HUDEP-2 (cell line): ENCODE measurements around the gene STPG3.

Experiments
- DNase-seq, 76 experiments: peaks; one replicate each; lab custom pipeline; 2025; ENCODE audit not compliant: unreplicated experiment in 76 of 76; lab: John Stamatoyannopoulos, UW

Gene STPG3

DNA sequence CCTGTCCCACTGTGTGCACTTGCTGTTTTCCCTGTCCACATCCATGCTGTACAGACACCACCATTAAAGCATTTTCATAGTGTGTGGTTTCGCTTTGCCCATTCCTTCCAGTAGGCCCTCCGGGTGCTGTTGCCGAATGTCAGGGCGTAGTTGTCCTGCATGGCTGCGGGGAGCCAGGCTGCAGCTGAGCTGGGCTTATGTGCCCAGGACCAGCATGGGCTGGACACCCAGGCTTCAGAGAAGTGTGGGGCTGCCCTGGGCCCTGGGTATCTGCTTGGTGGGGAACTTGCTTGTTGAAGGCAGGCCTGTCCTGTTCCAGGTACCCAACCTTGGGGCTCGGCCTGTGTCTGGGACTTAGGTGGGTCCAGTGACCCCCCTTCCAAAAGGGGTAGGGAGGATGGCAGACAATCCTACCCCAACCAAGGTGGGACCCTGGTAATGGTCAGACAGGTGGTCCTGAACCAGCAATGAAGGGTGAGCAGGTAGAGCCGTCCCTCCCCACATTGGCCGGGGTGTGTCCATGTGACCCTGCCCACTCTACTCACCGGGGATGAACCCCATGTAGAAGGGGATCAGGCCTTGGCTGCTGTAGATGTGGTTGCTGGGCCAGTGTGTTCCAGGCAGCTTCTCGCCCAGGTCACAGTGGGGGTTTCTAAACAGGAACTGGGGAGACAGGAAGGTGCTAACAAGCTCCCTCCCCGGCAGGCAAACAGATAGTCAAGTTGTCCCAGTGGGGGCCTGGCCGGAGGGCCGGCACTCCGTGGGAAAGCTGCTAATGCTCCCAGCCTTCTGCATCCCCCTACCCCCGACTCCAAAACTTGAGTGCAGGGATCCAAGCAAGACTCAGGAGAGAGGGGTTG, 7.2 kb upstream of the STPG3 start:
- peak in 24 of 76 experiments; percentile 8 to 62 (median 33) for DNase-seq

DNA sequence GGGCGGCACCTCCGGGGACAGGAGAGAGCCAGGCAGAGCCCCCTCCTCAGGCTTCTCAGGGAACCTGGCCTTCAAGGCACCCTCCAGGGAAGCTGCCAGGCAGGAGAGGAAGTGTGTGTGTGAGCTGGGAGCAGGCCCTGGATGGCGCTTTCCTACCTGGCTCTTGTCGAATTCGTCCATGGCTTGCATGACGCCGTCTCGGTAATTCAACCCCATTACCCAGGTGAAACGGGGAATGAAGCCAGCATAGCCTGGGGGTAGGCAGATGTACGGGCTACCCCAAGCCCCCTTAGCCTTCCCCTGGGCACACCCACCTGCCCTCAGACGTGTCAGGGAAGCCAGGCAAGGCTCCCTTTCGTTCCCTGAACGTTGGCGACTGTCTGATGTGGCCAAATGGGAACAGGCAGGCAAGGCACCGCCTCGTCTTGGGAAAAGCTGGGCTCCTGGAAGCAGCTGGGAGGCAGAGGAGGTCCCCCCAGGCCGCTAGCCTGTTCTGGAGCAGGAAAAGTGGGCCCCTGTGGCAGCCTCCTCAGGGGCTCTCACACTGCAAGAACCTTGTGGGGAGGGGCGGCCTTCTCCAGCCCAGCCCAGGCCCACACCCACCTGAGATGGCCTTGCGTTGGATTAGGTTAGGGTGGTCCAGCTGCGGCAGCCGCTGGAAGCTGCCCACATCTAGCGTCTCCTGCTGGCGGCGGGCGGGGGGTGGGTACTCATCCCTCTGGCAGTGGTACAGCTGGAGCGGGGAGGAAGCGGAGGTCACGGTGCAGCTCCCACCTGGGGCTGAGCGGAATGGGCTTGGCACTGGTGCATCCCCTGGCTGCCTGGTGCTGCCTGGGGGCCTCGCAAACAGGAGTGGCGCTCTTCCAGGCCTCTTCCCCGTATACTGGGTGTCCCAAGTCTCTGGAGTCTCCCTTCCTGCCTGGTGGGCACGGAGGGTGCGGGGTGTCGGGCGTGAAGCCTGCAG, 6.3 kb upstream of the STPG3 start:
- DNase-seq: peak in 2 of 76 experiments; percentile 29 to 36

DNA sequence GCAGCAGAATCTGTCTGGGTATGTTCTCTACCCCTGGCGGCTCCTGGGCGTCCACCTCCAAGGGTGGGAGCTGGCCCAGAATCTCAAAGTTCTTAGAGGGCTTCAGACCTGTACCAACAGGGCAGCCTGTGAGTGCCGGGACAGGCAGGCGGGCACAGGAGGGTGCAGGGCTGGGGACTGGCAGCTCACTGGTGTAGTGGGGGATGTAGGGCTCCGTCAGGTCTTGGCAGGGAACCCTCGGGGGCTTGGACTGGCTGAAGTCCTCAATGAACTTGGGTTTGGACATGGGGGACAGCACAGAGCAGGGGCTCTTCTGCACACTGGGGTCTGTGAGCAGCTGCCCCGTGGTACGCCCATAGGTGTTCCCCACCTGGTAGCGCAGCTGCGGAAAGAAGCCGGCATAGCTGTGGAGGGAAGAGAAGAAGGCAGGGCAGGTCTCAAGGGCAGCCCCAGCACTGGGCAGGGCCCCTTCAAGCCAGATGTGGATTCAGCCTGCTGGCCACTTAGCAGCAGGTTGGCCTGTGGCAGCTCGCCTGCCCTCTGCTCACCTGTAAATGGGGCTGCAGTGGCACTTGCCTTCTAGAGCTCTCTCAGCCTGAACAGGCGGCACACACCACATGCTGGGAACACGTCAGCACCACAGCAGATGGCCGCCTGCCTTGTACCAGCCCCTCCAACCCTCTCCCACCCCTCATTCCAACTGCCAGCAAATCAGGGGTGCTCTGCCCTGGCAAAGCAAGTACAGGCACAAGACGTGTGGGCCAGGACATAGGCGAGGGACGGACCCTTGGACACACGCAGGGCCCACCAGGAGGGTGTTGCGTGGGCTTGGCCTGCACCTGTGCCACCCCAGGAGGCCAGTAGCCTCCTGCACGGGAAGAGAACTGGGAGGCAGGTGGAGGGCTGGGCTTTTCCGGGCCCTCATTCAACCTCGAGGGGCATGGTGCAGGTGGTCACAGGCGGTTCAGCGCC, 5.3 kb upstream of the STPG3 start:
- no peak for DNase-seq

DNA sequence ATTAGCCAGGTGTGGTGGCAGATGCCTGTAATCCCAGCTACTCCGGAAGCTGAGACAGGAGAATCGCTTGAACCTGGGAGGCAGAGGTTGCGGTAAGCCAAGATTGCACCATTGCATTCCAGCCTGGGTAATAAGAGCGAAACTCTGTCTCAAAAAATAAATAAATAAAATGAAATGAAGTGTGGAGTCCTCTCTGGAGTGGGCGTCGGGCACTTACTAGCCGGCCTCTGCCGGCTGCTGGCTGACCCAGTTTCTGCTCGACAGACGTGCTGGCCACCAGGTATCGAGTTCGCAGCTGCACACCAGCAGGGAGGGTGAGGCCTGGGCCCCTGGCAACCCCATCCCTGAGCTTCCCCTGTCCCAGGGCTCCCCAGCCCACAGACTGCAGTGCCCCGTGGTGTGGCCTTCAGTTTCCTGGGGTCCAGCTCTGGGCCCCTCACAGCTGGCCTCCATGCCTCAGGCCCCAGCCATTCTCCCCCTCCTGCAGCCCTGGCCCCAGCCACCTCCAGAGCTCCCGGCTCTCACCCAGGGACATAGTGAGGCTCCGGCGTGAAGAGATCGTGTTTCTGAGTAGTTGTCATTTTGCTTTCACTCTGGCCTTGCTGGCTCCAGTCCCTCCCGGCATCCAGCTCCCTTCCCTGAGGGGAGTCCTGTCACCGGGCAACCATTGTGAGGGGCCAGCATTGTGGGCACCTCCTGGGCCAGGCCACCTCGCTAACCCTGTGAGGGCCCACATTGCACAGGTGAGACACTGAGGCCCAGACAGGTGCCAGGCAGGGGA, 3.8 kb upstream of the STPG3 start:
- DNase-seq: no peak

DNA sequence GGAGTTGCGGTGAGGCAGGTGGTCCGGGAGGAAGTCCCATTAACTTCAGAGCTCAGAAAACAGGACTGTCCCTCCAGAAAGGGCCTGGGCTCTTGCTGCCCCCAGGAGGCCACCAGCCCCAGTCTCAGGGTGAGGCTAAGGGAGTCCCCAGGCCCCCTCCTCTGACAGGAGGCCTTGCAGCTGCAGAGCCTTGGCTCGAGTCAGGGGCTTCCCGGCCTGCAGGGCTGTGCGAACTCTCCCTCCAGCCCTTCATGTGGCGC, 3.2 kb upstream of the STPG3 start:
- no peak for DNase-seq

DNA sequence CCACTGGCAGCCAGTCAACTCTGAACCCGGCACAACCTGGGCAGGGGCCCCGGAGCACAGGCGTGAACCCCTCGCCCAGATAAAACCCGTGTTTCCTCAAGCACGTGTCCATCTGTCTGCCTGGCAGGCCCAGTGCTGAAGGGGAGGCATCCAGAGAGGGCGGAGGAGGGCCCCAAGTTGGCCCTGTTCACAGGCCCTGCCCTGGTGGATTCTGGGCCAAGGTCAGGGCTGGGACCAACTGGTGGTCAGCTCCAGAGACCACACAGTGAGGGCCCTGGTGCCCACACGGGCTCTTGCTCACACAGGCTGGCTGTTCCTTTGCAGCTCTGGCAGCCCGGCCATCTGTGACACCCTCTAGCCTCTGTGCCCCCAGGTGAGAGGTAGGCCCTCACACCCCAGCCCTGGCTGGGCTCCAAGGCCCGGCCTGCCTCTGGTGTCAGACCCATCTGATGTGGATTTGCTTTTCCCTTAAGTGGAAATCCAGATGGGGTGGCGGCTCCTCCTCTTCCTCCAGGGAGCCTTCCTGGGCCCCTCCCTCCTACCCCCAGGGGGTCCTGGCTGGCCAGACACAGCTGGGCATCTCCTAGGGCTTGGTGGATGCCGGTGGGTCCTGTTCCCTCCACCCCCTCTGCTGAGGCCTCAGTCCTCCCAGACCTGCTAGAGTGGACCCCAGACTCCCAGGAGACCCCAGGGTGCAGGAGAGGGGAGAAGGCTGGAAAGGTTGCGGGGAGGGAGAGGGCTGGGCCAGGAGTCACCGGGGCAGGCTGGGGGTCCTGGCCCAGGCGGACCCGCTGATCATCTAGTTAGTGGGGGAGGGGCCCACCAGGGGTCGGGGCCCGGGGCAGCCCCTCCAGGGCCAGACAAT, 525 bp upstream of the STPG3 start:
- DNase-seq: peak in 71 of 76 experiments; percentile 12 to 86 (median 64)

DNA sequence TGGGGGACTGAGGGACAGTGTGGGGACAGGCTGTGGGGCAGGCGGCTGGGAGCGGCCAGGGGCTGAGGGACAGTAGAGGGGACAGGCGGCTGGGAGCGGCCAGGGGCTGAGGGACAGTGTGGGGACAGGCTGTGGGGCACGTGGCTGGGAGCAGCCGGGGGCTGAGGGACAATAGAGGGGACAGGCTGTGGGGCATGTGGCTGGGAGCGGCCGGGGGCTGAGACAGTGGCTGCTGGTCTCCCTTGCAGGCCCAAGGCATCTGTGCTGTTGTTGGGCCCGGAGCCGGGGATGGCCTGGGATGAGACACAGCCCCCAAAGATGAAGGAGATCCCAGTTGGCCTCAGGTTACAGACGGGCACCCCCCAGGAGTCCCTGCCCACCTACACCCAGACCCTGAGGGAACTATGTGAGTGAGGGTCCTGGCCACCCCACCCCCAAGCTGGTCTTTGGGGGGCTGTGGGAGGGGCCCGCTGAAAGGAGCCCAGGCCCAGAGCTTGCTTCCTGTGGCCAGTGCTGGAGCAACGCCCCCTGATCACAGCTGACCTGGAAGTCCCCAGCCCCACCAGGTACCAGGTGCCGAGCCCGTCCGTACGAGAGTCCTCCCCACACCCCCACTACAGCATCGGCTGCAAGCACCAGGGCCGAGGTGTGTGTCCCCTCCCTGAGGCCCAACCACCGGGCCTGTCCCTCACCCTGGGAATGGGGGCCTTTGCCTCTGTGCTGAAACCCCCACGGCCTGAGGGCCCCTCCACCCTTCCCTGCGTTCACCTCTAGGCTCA, 593 bp downstream of the STPG3 start:
- no peak for DNase-seq

DNA sequence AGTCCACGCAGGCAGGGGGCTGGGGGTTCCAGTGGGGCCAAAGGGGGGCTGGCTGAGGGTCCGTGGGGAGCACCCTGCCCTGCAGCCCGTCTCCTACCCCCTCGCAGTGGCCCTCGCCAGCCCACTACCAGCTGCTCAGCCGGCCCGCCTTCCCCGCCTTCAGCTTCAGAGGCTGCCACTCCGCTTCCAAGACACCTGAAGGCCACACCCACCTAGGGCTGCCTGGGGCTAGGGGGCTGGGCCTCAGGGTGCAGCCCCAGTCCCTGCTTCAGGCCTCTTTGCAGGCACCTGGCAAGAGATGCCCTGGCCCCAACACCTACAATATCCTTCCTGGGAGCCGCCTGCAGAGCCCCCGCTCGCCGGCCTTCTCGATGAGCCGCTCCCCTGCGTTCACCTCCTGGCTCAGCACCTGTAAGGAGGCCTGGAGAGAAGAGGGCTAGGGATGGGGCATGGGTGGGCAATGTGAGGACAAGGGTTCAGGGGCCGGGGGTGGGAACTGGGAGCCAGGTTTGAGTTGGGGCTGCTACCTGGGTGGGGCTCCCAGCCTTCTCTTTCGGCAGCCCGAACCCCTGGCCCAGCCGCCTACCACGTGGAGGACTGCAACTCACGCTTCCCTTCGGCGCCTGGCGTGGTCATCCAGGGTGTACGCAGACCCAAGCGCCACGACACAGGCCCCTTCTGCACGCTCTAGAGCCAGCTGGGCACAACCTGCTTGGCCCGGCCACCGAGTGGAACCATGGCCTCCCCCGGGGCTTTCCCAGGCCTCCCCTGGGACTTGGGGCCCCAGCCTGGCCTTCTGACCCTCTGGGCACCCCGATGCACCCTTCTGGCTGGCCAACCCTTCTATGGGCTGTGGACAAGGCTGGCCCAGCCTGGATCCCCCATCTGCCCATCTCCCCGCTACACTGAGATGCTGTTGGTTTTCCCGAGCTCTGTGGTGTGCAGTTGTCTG, 1.7 kb downstream of the STPG3 start:
- DNase-seq: no peak

DNA sequence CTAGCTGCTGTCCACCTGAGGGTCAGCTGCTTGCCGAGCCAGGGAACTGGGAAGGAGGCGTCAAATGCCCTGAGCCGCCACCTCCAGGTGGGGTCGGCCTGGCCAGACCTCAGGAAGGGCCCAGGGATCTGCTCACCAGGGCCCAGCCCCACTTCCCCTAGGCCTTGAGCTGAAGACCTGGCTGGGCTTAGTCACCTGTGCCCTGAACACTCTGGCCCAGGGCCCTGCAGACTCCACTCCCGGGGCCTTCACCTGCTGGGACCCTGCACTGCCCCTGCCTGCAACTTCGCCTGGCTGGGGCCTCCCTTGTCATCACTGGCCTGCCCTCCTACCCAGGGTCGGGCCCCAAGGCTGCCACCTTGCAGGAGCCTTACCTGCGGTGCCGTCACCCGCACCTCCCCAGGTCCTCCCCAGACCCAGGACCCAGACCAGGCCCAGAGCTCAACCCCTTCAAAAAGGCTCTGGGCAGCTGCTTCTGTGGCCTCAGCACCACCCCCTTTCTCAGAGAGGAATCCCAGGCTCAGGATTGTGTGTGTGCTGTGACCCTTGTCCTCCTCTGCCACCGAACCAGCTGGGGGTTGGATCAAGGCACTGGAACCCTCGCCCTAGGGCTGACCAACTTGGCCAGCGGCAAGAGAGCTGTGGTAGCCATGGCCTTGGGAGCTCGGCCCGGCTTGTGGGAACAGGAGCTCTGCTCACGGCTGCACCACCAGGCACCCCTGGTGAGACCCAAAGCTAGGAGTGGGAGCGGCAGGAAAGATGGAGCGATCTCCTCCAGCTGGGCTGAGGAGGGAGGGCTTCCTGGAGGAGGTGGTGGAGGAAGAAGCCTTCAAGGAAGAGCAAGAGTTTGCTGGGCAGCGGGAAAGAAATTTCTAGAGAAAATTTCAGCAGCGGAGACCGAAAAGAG, 2.9 kb downstream of the STPG3 start:
- DNase-seq: no peak

DNA sequence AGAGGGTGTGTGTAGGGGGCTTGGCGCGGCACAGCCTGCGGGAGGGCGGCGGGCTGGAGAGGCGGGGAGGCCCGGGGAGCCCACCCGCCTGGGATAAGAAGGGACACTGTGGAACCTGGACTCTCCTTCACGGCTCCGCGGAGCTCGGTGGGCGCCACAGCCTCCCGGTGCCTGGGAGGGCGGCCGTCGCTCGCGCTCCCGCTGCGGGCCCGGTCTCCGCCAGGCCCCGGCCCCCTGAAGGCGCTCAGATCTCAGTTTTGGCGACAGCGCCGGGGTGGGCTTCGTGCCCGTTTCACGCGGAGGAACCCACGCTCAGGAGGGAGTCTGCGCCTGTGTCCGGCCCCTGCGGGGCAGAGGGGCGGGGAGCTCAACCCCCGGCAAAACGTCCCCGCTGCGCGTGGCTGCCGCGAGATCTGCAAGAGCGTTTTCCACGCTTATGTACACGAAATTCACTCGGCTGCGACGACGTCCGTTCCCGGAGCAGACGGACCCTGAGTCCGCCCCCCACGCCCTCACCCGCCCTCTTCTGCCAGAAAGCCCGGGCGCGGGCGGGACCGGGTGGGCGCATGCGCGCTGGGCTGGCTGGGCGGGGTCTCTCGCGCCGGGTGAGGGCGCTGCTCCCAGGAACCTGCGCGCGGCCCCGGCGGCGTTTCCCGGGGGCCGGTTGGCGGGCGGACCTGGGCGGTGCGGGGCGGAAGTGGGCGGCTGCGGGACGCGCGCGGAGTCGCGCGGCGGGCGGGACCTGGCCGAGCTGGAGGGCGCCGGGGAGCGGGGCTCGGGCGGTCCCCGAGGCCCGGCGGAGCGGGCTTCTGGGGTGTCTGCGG, 3.8 kb downstream of the STPG3 start, which contains the start of gene NELFB:
Gene NELFB, plus strand, starts transcription at position 704 of the 824 bp plus-strand sequence.
- peak in 73 of 76 experiments; percentile 15 to 96 (median 88) for DNase-seq

DNA sequence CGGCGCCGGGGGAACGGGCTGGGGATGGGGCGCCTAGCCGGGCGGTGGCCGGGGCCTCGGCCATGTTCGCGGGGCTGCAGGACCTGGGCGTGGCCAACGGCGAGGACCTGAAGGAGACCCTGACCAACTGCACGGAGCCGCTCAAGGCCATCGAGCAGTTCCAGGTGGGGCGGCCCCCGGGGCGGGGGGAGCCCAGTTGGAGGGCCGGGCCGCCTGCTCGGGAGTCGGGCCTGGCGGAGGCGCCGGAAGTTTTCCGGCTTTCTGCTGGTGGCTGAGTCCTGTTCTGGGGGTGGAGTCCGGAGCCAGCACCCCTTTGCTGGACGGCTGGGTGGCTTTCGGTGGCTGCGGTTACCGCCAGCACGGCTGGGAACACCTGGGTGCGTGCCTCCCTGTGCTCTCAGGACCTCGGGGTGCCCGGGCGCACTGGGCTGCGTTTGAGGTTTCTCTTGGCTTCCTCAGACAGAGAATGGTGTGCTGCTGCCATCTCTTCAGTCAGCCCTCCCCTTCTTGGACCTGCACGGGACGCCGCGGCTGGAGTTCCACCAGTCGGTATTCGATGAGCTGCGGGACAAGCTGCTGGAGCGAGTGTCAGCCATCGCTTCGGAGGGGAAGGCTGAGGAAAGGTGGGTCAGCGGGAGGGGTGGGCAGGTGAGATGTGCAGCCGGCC, 4.5 kb downstream of the STPG3 start:
- peak in 13 of 76 experiments; percentile 29 to 76 (median 53) for DNase-seq

DNA sequence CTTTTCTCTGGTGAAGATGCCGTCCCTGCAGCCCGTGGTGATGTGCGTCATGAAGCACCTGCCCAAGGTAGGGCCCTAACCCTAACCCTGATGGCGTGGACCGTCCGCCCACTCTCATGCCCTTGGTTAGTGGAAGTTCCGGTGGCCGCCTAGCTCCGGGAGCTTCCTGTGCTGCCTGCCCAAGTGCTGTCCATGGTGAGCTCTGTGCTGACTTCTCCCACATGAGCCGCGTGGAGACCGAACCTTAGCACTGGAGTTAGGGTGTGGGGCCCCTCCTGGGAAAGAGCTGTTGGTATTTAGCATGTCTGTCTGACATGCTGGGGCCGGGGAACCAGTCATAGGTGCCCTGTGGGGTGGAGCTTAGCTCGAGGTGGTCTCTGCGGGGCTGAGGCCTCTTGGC, 5.3 kb downstream of the STPG3 start:
- no peak for DNase-seq

DNA sequence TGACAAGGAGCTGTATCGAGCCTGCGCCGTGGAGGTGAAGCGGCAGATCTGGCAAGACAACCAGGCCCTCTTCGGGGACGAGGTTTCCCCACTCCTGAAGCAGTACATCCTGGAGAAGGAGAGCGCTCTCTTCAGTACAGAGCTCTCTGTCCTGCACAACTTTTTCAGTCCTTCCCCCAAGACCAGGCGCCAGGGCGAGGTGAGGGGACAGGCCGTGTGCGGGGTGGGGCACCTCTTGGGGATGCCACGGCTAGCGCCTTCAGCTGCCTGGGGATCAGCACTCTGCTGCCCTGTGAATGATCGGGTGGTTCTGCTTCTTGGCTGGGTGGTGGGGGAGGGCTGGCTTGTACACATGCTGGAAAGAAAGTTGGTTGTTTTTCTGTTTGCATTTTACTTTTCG, 5.8 kb downstream of the STPG3 start:
- DNase-seq: no peak

DNA sequence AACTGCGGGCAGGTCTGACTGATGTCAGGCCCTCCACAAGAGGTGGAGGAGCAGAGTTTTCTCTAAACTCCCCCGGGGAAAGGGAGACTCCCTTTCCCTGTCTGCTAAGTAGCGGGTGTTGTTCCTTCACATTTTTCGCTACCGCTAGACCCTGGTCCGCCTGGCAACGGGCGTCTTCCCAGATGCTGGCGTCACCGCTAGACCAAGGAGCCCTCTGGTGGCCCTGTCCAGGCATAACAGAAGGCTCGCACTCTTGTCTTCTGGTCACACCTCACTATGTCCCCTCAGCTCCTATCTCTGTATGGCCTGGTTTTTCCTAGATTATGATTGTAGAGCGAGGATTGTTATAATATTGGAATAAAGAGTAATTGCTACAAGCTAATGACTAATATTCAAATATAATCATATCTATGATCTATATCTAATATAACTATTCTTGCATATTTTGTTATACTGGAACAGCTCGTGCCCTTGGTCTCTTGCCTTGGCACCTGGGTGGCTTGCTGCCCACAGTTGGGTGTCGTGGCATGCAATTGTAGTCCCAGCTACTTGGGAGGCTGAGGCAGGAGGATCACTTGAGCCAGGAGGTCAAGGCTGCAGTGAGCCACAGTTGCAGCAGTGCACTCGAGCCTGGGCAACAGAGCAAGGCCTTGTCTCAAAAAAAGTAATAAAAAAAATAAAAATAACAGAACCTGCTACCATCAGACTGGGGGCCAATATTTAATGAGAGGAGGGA, 11.3 kb downstream of the STPG3 start:
- peak in 9 of 76 experiments; percentile 9 to 41 (median 25) for DNase-seq
